ENCODE data around the gene MTREX.
A peak's percentile ranks its signal among the peaks of the same experiment; 100 is the strongest.

MTREX gene

DNA sequence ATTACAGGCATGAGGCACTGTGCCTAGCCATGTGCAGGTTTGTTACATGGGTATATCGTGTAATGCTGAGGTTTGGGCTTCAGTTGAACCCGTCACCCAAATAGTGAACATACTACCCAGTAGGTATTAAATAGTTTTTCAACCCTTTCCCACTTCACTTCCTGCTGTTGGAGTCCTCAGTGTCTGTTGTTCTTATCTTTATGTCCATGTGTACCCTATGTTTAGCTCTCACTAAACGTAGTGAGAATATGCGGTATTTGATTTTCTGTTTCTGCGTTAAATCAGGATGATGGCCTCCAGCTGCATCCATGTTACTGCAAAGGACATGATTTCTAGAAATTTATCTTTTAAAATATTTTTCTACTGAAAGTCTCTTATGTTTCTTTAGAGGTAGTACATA lies 17.8 kb downstream of the MTREX start:
- DNase-seq = no peak

DNA sequence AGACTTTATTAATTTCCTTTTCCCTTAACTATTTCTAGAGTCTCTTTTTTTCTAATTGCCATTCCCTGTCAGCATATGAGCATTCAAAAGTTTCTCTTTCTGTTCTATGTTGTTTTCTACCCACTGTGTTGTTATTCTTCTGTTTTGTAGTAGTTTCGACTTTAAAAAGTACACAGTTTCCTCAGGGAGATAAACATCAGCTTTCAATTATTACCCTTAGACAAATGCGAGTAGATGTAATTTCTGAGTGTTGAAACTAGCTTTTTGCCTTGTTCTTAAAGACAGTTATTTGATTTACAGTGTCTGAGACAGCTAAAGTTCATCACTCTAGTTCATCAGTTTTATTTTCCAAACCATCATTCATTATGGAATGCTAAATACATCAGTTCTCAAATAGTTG lies 19.5 kb downstream of the MTREX start:
- no peak for DNase-seq

DNA sequence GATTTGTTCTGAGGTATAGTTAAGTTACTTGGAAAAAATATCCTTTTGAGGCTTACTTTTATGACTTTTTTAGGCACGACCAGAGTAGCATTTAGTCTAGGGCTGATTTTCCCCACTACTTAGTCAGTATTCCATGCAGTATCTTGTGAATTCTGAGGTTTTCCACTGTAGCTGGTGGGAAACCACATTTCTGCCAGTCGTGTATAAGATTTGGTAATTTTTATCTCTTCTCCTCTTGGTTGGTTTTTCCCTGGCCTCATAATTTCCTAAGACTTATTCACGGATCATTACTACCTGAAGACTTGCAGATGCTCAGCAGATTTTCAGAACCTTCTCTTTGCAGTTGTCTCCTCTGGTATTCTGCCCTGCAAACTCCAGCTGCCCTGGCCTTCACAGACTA lies 23.5 kb downstream of the MTREX start:
- DNase-seq = no peak

DNA sequence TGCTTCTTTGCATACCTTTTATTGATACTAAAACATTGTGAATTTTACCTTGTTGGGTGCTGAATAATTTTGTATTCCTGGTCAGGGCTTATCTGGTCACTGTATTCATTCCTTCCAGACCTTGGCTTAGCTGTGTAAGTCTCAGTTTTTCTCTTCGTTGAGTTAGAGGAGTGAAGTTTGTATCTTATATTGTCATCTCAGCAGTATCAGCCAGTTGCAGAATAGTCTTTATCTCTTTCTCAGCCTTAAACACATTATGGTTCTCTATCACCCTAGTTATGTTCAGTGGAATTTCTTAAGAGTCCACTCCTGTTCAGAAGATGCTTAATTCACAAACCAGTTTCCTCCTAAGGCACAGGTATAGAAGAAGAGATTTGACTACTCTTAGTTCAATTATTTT lies 25.2 kb downstream of the MTREX start:
- no peak for DNase-seq

DNA sequence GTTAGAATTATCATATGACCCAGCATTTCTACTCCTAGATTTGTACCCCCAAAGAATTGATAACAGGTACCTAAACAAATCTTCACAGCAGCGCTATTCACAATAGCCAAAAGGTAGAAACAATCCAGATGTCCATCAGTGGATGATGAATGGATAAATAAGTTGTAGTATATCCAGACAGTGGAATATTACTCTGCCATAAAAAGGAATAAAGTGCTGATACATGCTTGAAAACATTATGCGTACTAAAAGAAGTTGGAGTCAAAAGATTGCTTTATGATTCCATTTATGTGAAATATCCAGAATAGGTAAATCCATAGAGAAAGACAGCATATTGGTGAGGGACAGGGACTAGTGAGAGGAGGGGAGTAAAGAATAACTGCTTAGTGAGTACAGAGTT lies 26.0 kb downstream of the MTREX start:
- no peak for DNase-seq

DNA sequence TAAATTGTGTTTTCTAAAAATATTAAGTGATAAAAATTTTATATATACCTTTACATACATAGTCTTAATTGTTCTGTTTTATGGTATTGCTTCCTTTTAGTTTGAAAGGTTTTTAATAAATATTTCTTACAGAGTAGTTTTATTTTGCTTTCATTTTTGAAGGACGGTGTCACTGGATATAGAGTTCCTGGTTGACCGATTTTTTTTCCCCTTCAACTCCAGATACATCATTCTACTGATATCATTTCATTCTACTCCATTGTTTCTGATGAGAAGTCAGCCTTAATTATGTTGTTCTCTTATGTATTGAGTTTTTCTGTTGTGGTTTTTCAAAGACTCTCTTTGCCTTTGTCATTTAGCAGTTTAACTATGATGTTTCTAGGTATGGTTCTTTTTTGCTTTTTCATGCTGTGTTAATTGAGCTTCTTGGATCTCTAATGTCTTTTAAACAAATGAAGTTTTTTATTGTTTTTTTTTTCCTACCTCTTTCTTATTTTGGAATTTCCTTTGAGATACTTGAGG lies 30.4 kb downstream of the MTREX start:
- no peak for DNase-seq

DNA sequence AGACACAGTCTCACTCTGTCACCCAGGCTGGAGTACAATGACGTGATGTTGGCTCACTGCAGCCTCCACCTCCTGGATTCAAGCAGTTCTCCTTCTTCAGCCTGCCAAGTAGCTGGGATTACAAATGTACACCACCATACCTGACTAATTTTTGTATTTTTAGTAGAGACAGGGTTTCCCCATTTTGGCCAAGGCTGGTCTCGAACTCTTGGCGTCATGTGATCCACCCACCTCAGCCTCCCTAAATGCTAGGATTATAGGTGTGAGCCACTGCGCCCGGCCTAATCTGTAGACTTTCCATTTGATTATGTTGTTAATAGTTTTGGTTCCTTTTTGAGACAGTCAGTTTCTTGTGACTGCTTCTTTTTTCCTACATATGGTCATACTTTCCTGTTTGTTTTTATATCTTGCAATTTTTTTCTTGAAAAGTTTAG lies 31.0 kb downstream of the MTREX start:
- DNase-seq = no peak

DNA sequence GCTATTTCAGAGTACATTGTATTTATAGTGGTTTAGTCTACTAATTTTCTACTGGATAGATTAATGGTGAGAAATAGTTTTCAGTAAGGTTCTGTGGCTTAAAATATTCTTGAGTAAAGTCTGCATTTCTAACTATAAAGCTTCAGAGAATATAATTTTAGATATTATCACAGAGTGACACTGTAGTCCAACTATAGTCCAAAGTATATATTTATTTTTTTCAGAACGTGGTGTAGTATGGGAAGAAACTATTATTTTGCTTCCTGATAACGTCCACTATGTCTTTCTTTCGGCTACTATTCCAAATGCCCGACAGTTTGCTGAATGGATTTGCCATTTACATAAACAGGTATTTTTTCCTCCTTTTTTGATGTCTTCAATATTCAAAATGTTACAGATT lies 35.3 kb downstream of the MTREX start:
- no peak for DNase-seq

DNA sequence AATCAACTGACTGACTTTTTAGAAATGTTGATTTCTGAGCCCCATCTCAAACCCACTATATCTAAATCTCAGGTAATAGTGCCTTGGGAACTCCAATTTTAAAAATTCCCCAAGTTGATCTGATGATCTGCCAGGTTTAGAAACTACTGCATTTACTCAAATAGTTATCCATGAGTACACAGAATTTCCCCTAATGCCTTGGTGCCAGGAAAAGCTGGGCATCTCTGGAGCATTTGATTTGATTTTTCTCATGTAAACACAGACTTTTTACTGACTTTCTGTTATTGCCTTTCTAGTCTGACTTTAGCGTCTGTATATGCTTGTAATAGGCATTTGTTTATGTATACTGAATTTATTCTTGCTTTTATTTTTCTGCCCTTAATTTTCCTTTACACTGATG lies 35.8 kb downstream of the MTREX start:
- DNase-seq = no peak

DNA sequence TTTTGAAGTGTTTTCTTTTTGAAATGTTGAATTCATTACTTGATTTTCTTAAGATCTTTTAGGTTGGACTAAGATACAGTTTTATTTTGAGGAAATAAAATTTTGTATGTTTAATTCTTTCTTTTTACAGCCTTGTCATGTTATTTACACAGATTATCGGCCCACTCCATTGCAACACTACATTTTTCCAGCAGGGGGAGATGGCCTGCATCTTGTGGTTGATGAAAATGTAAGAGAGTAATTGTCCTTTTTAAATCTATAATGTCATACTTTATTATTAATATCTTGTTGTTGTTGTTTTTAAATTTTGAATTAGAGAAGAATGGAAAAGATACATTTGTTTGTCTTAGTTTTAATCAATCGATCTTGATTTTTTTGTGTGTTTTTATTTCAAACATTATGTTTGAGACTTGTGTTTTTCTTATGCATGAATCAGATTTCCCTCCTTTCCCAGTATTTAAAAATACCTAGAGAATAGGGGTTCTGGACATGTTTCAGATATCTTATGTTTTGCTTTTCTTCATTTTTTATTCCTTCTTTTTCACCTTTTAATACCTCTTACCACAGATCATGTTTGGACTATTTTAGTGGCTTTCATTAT lies 36.7 kb downstream of the MTREX start:
- peak; percentile 64 for DNase-seq

DNA sequence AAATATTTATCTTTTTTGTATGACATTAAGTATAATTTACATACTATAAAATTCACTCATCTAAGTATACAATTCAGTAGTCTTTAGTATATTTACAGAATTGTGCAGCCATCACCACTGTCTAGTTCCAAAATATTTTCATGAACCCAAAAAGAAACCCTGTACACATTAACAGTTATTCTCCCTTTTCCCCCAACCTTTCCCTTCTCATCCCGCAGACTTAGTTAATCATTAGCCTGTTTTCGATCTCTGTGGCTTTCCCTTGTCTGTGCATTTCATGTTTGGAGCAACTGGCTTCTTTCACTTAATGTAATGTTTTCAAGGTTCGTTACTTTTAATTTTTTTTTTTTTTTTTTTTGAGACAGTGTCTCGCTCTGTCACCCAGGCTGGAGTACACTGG lies 37.5 kb downstream of the MTREX start:
- no peak for DNase-seq

DNA sequence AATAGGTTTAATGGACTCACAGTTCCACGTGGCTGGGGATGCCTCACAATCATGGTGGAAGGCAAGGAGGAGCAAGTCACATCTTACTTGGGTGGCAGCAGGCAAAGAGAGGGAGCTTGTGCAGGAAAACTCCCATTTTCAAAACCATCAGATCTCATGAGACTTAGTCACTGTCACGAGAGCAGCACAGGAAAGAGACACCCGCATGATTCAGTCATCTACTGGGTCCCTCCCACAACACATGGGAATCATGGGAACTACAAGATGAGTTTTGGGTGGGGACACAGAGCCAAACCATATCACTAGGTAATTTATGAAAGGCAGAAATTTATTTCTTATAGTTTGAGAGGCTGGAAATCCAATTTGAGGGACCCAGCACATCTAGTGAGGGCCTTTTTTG lies 40.0 kb downstream of the MTREX start:
- no peak for DNase-seq

DNA sequence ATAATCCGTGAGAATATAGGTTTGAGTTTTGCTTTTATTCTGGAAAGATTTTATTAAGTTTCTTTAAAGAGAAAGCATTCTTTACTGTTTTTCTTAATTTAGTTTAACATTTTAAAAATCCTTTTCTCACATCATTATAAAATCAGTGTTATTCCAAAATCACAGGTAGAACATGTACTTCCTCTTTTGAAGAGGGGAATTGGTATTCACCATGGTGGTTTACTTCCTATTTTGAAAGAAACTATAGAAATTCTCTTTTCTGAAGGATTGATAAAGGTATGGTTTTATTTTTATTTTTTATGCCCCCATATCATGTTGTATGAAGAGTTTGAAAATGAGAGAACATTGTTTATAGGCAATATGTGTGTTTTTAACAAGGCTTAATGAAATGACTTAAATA lies 43.0 kb downstream of the MTREX start:
- no peak for DNase-seq

DNA sequence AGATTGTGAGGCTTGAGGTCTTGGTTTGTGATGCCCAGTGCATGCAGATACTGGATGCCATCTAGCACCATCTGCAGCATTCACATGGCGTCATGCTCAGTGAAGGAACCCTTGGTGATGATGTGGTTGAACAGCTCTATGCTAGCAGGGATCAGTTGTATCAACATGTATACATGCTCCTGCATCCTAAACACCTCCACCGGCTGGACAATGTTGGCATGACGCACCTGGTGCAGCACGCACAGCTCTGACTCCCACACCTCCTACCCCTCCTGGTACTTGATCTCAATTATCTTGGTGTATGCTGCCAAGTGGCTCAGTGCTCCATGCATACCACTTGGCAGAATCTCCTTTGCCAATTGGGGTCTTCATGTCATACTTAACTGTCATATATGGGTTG lies 49.1 kb downstream of the MTREX start:
- DNase-seq = no peak

DNA sequence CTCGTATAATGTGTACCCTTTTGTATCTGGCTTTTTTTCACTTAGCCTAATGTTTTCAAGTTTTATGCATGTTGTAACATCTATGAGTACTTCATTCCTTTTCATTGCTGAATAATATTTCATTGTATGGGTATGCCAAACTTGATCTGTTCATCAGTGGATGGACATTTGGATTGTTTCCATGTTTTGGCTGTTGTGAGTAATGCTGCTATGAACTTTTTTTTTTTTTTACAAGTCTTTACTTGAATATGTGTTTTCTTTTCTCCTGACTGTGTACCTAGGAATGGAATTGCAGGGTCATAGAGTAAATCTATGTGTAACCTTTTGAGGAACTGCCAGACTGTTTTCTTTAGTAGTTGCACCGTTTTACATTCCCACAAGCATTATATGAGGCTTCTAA lies 52.4 kb downstream of the MTREX start:
- no peak for DNase-seq

DNA sequence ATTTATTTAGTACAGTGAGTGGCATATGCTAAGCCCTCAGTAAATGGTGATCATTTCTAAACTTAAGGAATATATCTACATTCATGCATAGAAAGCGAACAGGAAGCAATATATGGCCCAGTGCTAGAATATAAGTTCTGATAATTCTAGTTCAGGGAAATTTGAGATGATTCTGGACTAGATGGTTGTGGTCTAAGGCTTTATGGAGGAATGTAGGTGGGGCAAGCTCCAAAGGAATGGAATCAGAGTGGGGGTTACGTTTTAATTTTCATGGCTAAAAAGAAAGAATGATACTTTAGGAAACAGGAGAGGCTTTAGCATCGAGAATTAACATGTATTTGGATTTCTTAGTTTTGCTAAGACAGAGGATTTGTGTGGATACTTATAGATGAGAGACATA lies 56.1 kb downstream of the MTREX start:
- DNase-seq = no peak

DNA sequence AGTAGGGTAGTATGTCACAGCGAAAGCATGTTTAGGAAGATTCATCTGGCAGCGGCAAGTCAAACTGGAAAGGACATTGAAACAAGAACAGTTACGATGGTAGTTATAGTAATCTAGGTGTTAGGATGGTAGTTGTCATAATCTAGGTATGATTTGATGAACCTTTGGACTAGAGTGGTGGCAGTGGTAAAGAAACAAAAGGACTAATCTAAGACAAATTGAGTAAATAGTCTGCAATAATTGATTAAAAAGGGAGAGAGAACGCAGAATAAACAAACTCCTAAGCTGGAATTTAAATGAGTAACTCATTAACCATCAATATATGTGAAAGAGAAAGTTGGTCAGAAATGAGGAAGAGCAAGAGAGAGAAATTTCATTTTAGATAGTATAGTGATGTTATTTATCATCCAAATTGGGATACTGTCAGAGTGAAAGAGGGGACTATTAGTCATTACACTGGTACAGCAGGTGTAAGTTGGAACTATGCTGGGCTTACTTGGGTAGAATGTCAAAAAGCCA lies 56.8 kb downstream of the MTREX start:
- DNase-seq = no peak

DNA sequence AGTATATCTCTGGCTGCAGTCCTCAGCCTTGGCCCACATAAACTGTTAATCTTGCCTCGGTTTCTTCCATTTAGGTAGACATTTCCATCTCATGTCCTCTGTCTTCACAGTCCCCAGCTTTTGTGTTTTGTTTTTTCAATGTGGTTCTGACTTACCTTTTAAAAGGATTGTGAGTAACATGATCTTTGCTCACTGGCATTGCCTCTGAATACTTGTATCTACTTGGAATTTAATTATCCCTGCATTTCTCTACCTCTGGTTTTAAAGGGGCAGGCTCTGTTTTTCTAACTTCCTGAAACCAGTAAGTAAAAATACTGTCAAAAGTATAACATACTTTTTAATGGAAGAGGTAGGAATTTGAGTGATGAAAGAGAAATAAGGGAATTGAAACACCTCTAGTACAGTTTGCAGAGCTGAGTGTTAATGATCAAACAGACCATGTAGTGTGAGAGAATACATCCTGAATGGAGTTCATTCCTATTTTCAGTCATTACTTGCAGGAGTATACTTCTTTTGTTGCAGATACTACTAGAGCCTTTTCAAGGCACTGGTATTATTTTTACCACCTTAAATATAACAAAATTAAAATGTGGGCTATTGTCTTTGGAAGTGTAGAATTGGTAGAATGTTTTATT lies 62.6 kb downstream of the MTREX start:
- DNase-seq = no peak

DNA sequence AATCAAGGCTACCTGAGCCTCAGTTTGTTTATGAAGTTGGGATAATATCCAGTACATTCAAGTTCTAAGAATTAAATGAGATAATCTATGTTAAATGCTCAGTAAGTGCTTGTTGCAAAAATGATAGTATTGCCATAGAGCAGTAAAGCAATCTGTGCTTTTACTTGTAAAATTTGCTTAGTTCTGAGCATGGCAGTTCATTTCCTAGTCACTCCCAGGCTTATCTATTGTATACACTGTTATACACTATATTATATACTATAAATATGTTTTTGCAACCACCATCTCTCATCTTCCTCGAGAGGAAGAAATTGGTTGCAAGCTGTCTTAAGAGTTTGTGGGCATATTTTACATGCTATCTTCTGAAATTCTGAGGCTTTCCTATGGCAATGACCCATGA lies 63.4 kb downstream of the MTREX start:
- DNase-seq = no peak

DNA sequence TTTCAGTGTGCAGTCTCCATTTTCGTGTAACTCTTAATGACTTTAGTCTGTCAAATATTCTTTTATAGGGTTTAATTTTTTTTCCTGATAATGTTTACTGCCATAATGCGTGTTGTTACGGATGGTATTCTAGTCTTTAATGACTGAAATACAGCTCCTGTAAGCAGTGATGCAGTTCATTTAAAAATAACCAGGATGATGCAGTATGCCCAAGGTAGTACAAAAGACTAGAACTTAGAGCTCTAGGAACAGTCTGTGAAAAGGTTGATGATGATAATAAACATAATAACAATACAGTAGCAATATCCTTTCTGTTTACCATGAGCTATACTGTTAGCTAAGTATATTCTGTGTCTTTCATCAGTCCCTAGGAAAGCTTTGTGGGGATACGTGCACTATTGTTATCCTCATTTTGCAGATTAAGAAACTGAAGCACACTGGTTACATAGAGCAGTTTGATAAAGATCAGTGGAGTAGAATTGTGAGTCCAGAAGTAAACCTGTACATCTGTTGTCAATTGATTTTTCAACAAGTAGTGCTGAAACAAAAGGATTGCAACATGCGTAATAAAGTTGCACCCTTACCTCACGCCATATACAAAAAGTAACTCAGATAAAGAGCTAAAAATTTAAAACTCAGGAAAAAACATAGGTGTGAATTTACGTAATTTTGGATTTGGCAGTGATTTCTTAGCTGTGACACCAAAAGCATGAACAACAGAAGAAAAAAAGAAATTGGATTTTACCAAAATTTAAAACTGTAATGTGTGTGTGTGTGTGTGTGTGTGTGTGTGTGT lies 64.5 kb downstream of the MTREX start:
- no peak for DNase-seq

DNA sequence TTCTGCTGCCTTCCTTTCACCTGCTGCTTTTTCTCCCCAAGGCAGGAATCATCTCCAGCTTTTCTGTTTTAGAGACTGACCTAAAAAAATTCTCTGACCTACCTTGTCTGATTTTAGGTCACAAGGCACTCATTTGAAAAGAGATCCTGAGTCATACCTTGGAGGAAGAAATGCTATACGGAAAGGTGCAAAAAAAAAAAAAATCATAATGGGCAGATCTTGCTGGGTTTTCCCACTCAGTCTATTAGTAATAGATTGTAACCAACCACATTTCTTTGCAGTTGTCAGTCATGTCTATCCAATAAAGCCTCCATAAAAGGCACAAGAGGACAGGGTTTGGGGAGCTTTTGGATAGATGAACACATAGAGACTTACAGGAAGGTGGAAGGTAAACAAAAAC lies 70.0 kb downstream of the MTREX start:
- no peak for DNase-seq

DNA sequence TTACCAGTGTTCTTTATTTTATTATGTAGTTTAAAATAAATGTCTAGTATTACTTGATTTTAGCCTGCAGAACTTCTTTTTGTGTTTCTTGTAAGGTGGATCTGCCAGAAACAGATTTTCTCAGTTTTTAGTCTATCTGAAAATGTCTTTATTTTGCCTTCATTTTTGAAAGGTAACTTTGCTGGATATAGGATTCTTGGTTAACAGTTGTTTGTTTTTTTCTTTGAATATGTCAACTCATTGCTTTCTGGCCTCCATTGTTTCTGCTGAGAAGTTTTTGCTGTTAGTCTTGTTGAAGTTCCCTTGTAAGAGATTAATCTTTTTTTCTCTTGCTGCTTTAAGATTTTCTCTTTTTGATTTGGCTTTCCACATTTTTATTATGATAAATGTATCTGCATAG lies 75.5 kb downstream of the MTREX start:
- DNase-seq = no peak

DNA sequence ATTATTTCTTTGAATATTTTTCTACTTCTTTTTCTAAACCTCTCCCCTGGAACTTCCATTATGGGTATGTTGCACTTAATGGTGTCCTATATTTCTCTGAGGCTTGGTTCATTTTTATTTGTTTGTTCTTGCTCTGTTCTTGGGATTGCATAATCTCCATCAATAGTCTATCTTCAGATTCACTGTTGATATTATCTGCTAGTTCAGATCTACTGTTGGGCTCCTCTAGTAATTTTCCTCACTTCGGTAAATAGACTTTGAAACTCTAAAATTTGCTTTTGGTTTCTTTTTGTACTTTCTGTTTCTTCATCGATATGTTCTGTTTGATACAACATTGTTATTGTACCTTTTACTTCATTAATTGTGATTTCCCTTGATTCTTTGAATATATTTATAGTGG lies 76.3 kb downstream of the MTREX start:
- no peak for DNase-seq

DNA sequence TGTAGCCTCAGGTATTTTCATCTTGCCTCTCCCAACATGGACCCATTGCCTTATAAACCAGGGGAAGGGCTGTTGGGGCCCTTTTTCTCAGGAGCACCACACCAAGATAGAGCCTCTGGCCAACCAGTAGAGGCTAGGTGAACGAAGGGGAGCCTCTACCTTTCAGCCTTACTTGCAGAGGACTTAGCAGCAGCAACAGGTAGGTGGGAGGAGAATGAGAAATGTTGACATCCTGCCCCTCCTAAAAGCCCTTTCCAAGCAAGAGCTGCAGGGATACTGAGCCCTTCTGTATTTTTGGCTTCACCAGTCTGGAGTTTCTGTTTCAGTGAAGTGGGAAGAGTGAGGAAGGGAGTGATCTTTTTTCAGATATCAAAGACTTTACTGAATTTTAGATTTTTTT lies 77.4 kb downstream of the MTREX start:
- DNase-seq = no peak
